Heart right ventricle (tissue), 16 donors: Measurements from ENCODE around the gene CYBA. TPM values are rescaled to one million over a fixed set of nuclear protein-coding genes. Genes with fewer than 3 reads are reported as not detected.
A peak's percentile ranks its signal among the peaks of the same experiment; 100 is the strongest.

Experiments used
- ATAC-seq, 8 donors: fragments of 200-7000 bp; cut with Tn5 transposase; one replicate each; pipeline ENCODE4 v1.9.1; 2020; ENCODE audit warnings: mild to moderate bottlenecking in 8 of 8, moderate library complexity in 8 of 8, moderate number of reproducible peaks in 1 of 8
- DNase-seq, 2 donors: peaks; one replicate each; pipeline ENCODE4 v3.0.0-alpha.2; 2020
- H3K27ac ChIP-seq, 10 donors: fragments of 200-600 bp; sonication (generic) in 2 of 10; one replicate each; pipeline versions ENCODE4 v1.5.0 to v1.8.0; 2020 to 2022; ENCODE audit warnings: mild to moderate bottlenecking in 3 of 10
- H3K27me3 ChIP-seq, 7 donors: fragments of 200-600 bp; one replicate each; pipeline ENCODE4 v1.8.0; 2021 to 2022; ENCODE audit warnings: mild to moderate bottlenecking in 2 of 7
- H3K36me3 ChIP-seq, 9 donors: fragments of 200-600 bp; sonication (generic) in 1 of 9; one replicate each; pipeline versions ENCODE4 v1.5.0 to v1.8.0; 2020 to 2022; ENCODE audit warnings: mild to moderate bottlenecking in 2 of 9
- H3K4me1 ChIP-seq, 9 donors: fragments of 200-600 bp; sonication (generic) in 1 of 9; one replicate each; pipeline versions ENCODE4 v1.5.0 to v1.8.0; 2020 to 2022; ENCODE audit warnings: mild to moderate bottlenecking in 4 of 9
- H3K4me3 ChIP-seq, 10 donors: fragments of 200-600 bp; sonication (generic) in 2 of 10; one replicate each; pipeline versions ENCODE4 v1.5.0 to v1.8.0; 2020 to 2022; ENCODE audit warnings: mild to moderate bottlenecking in 7 of 10, moderate library complexity in 2 of 10
- H3K9me3 ChIP-seq, 11 donors: fragments of 200-600 bp in 10 of 11; sonication (generic) in 2 of 11; one replicate each; pipeline versions ENCODE4 v1.5.0 to v1.8.0; 2013 to 2022; ENCODE audit warnings: mild to moderate bottlenecking in 2 of 11, control low read depth in 1 of 11, moderate library complexity in 1 of 11
- WGBS, 2 donors: extraction: QIAGEN DNeasy Blood & Tissue Kit; methylation state at CpG; one replicate each; pipeline ENCODE4 v1.1.7; 2013; ENCODE audit warnings: inconsistent platforms in 1 of 2; 5-methylcytosine and 5-hydroxymethylcytosine counted together
- intact Hi-C, 10 donors: fragments of 100-400 bp; cut with DNase I; formaldehyde crosslinking; loops; one replicate each; pipeline versions ENCODE4 v1.11.1 to v1.14.2; 2022
- polyA plus RNA-seq, 2 donors: library from polyadenylated mRNA; stranded (reverse); fragments of 200-250 nt; gene quantifications; one replicate each; pipeline ENCODE4 v1.2.3, GENCODE V29; 2013
- total RNA-seq, 10 donors: library from RNA; stranded (reverse); fragmentation: NEBNext Ultra II Directional in 3 of 10; extraction: Animal tissue kit (Norgen Biotek cat#: 25700) in 3 of 10; gene quantifications; one replicate each; pipeline versions ENCODE4 v1.2.1 to v1.2.4, GENCODE V29; 2021 to 2023
- TF ChIP-seq, protein P1 (sequence below), 9 donors: fragments of 200-600 bp; sonication (generic) in 2 of 9; IDR thresholded peaks; one replicate each; pipeline versions ENCODE4 v1.5.0 to v1.8.0; 2021 to 2022; ENCODE audit warnings: antibody characterized with exemption in 9 of 9, mild to moderate bottlenecking in 5 of 9, moderate library complexity in 1 of 9
- donor health status: Arrhythmogenic right ventricular cardiomyopathy.
- donor health status: ischemic (EF 13 %, LVEDD 7.1; RV severe dilation, severe dysfunction).
- donor health status: healthy with polysubstance abuse.
- donor health status: DM: no; HTN: yes; CAD: no.
- donor health status: DM: no; HTN: no; CAD: no.
- donor health status: ischemic (EF 25% LVEDD 6.9; RV normal size, moderate dysfunction).
- donor health status: ischemic (EF 25% LVEDD 5.7; RV mildly dilated, moderate dysfunction).
- donor health status: healthy.
- donor health status: DM: yes; HTN: yes; CAD: no.
- donor health status: Ischemic cardiomyopathy.
- donor health status: ischemic (EF 35%, LVEDD 5.7; RV mildly dilated, moderate dysfunction).
- donor health status: nonischemic (EF 11% LVEDD 7.7; RV severe dilation, severe dysfunction).
- donor health status: DM: yes; HTN: yes; CAD: no.
- donor health status: PGD.
- donor health status: ischemic (EF 29% LVEDD 5.4; RV normal size, mild dysfunction).
- donor health status: nonischemic (EF 23%, LVEDD 6.1; RV moderate dilation, normal function).

The CYBA gene
- total and polyA plus RNA-seq, 12 donors: 13.0 to 117 (median 33.6) TPM

GRCh38 chr16:88593910-88594309 lies 56.9 kb downstream of the CYBA start:
- WGBS, 2 donors: 88 to 90% methylated on average over 6 of the region's 6 CpGs
- H3K27ac ChIP-seq: peak overlapping the region in 3 of 10 donors; percentile 13 to 33 (median 23)
- no peak for ATAC-seq

GRCh38 chr16:88593489-88593888 lies 57.4 kb downstream of the CYBA start:
- Histone ChIP-seq H3K4me3 (no peak overlapping the region), H3K27me3 (no peaks in the 10 kb centered on the region), H3K9me3 (no peaks in the 10 kb centered on the region), H3K4me1 (peaks cover 0 to 58% (median 27%) of the 10 kb centered on the region in 9 donors), H3K27ac (peak overlapping the region in 3 of 10 donors; percentile 13 to 33 (median 23)), H3K36me3 (peaks cover 0 to 59% (median 17%) of the 10 kb centered on the region in 9 donors)
- ATAC-seq (peak; percentile 41 to 86 (median 74)), DNase-seq (peak; percentile 34 to 42)
- WGBS, 2 donors: 53 to 62% methylated on average over 11 of the region's 11 CpGs
- TF ChIP-seq, protein P1, sequence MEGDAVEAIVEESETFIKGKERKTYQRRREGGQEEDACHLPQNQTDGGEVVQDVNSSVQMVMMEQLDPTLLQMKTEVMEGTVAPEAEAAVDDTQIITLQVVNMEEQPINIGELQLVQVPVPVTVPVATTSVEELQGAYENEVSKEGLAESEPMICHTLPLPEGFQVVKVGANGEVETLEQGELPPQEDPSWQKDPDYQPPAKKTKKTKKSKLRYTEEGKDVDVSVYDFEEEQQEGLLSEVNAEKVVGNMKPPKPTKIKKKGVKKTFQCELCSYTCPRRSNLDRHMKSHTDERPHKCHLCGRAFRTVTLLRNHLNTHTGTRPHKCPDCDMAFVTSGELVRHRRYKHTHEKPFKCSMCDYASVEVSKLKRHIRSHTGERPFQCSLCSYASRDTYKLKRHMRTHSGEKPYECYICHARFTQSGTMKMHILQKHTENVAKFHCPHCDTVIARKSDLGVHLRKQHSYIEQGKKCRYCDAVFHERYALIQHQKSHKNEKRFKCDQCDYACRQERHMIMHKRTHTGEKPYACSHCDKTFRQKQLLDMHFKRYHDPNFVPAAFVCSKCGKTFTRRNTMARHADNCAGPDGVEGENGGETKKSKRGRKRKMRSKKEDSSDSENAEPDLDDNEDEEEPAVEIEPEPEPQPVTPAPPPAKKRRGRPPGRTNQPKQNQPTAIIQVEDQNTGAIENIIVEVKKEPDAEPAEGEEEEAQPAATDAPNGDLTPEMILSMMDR (IDR thresholded peaks at IDR 0.05): peak in 4 of 9 donors; percentile 10 to 53 (median 40)
- intact Hi-C loops: loop anchor here in 1 of 10 donors (10.0 kb wide), 1 partner anchor 71 kb away; the partner anchor contains the start of gene MVD

More at GRCh38 chr16:88593910-88594309, 56.9 kb downstream of the CYBA start:
- H3K4me3 ChIP-seq: no peak overlapping the region
- no peaks in the 10 kb centered on the region for H3K9me3 ChIP-seq
- DNase-seq: no peak
- intact Hi-C loops: loop anchor here in 1 of 10 donors (10.0 kb wide), 1 partner anchor 71 kb away; the partner anchor contains the start of gene MVD
- H3K36me3 ChIP-seq: peaks cover 0 to 59% (median 13%) of the 10 kb centered on the region in 9 donors
- TF ChIP-seq, protein P1 (IDR thresholded peaks at IDR 0.05): no peak
- H3K27me3 ChIP-seq: no peaks in the 10 kb centered on the region
- peaks cover 0 to 62% (median 31%) of the 10 kb centered on the region in 9 donors for H3K4me1 ChIP-seq

Other genes starting within 250 kb of the CYBA start
- gene ZFPM1, start 197.8 kb downstream of the CYBA start, total RNA-seq: 1 to 10 TPM; 3.2 to 6.0 (median 4.4) TPM
- 10 to 100 TPM in 1 of 2 donors, 1 to 10 TPM in 1; 2.0 to 10.4 TPM for gene ZFPM1, start 197.8 kb downstream of the CYBA start, polyA plus RNA-seq
- 10 to 100 TPM; 18.3 to 28.7 (median 22.0) TPM for gene ZC3H18, start 80.7 kb downstream of the CYBA start, total RNA-seq
- 10 to 100 TPM; 18.4 to 22.7 TPM for gene ZC3H18, start 80.7 kb downstream of the CYBA start, polyA plus RNA-seq
- not detected for gene IL17C, start 12.5 kb downstream of the CYBA start, total RNA-seq
- gene IL17C, start 12.5 kb downstream of the CYBA start, polyA plus RNA-seq: not detected
- gene MVD, start 12.0 kb upstream of the CYBA start, total RNA-seq: 10 to 100 TPM; 15.5 to 25.5 (median 20.2) TPM
- gene MVD, start 12.0 kb upstream of the CYBA start, polyA plus RNA-seq: 10 to 100 TPM; 34.1 to 36.3 TPM
- 1 to 10 TPM in 7 of 10 donors, under 1 TPM in 3; 0.21 to 8.6 (median 1.1) TPM for gene SNAI3, start 35.5 kb upstream of the CYBA start, total RNA-seq
- gene SNAI3, start 35.5 kb upstream of the CYBA start, polyA plus RNA-seq: 1 to 10 TPM; 2.3 to 4.5 TPM
- gene RNF166, start 55.4 kb upstream of the CYBA start, total RNA-seq: 10 to 100 TPM; 11.8 to 19.1 (median 14.3) TPM
- gene RNF166, start 55.4 kb upstream of the CYBA start, polyA plus RNA-seq: 10 to 100 TPM; 13.0 to 38.0 TPM
- gene CTU2, start 55.5 kb upstream of the CYBA start, total RNA-seq: 10 to 100 TPM; 11.8 to 17.3 (median 13.2) TPM
- gene CTU2, start 55.5 kb upstream of the CYBA start, polyA plus RNA-seq: 10 to 100 TPM; 22.3 to 22.6 TPM
- gene PIEZO1, start 134.2 kb upstream of the CYBA start, total RNA-seq: 10 to 100 TPM; 12.3 to 38.0 (median 16.4) TPM
- gene PIEZO1, start 134.2 kb upstream of the CYBA start, polyA plus RNA-seq: 10 to 100 TPM; 51.3 to 78.2 TPM
- gene CDT1, start 152.7 kb upstream of the CYBA start, total RNA-seq: 1 to 10 TPM in 4 of 10 donors, under 1 TPM in 6; 0.21 to 2.6 (median 0.58) TPM
- gene CDT1, start 152.7 kb upstream of the CYBA start, polyA plus RNA-seq: under 1 TPM; 0.15 to 0.22 TPM
- 10 to 100 TPM; 20.8 to 58.0 (median 35.4) TPM for gene APRT, start 160.9 kb upstream of the CYBA start, total RNA-seq
- gene APRT, start 160.9 kb upstream of the CYBA start, polyA plus RNA-seq: 100 to 1,000 TPM in 1 of 2 donors, 10 to 100 TPM in 1; 68.4 to 166 TPM
- 10 to 100 TPM; 11.5 to 18.7 (median 13.8) TPM for gene GALNS, start 205.9 kb upstream of the CYBA start, total RNA-seq
- gene GALNS, start 205.9 kb upstream of the CYBA start, polyA plus RNA-seq: 10 to 100 TPM; 13.3 to 17.6 TPM
- gene TRAPPC2L, start 206.1 kb upstream of the CYBA start, total RNA-seq: 10 to 100 TPM; 44.5 to 58.0 (median 50.9) TPM
- 10 to 100 TPM; 37.5 to 63.3 TPM for gene TRAPPC2L, start 206.1 kb upstream of the CYBA start, polyA plus RNA-seq
- gene PABPN1L, start 215.6 kb upstream of the CYBA start, total RNA-seq: under 1 TPM in 1 of 10 donors, not detected in 9; 0.21 TPM
- not detected for gene PABPN1L, start 215.6 kb upstream of the CYBA start, polyA plus RNA-seq